IPS-20b (cell line): ENCODE data around the gene AOX1.
"Not testable (repeated sequence)": the region's sequence is repeated elsewhere in the genome, so short reads cannot be mapped to it uniquely, and the experiment has no call there.

Experiments
- H3K27ac ChIP-seq: one replicate; pipeline ENCODE4 v1.5.1; 2013; ENCODE audit warnings: low read length
- H3K27me3 ChIP-seq: 2 replicates; pipeline ENCODE4 v1.6.1; 2013; ENCODE audit warnings: mild to moderate bottlenecking, low read length, inconsistent platforms; ENCODE audit not compliant: insufficient read depth
- H3K36me3 ChIP-seq: 2 replicates; pipeline ENCODE4 v1.6.1; 2013; ENCODE audit warnings: low read depth, mild to moderate bottlenecking, inconsistent platforms, low read length, moderate library complexity; ENCODE audit not compliant: insufficient read depth
- H3K4me1 ChIP-seq: 2 replicates; pipeline ENCODE4 v1.6.1; 2013; ENCODE audit warnings: mild to moderate bottlenecking, control low read depth, inconsistent platforms, low read length, moderate library complexity; ENCODE audit not compliant: insufficient read depth
- H3K4me3 ChIP-seq: 2 replicates; pipeline ENCODE4 v1.5.1; 2013; ENCODE audit warnings: mild to moderate bottlenecking, low read length, inconsistent platforms
- H3K9ac ChIP-seq: 2 replicates; pipeline ENCODE4 v1.6.1; 2013; ENCODE audit warnings: low read depth, mild to moderate bottlenecking, inconsistent platforms, low read length, moderate library complexity
- H3K9me3 ChIP-seq: 2 replicates; pipeline ENCODE4 v1.6.1; 2013; ENCODE audit warnings: mild to moderate bottlenecking, low read depth, low read length, inconsistent platforms; ENCODE audit not compliant: insufficient read depth

Gene AOX1

DNA sequence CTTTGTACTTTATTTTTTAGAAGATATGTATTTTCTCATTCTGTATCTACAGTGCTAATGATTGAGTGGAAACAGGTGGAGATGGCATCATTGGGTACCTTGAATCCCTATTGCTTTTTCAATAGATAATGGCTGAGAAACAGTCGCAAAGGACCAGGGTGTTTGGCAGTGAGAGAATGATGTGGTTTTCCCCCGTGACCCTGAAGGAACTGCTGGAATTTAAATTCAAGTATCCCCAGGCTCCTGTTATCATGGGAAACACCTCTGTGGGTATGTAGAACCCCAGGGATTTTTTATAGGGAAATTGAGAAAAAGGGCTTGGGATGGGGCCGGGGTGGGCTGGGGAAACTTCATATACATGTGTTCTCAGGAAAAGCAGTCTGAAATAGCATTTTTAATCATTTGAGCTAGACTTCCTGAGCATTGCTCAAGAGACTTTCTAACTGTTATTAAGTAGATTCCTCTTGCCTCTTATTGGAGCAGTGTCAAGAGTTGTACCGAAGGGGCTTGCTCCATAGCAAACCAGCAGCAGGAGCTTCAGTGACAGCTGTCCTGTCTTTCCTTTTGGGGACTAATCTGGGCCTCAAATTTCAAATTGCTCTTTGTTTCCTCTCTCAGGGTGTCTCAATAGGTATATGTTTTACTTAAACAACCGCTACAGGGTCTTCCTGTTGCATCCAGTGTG is 18.9 kb downstream of the AOX1 start:
- Histone ChIP-seq H3K27me3 (no peaks in the 10 kb centered on the region), H3K9ac (no peak overlapping the region), H3K27ac (no peak overlapping the region), H3K36me3 (no peaks in the 10 kb centered on the region), H3K4me1 (no peaks in the 10 kb centered on the region), H3K4me3 (no peak overlapping the region), H3K9me3 (no peaks in the 10 kb centered on the region)

DNA sequence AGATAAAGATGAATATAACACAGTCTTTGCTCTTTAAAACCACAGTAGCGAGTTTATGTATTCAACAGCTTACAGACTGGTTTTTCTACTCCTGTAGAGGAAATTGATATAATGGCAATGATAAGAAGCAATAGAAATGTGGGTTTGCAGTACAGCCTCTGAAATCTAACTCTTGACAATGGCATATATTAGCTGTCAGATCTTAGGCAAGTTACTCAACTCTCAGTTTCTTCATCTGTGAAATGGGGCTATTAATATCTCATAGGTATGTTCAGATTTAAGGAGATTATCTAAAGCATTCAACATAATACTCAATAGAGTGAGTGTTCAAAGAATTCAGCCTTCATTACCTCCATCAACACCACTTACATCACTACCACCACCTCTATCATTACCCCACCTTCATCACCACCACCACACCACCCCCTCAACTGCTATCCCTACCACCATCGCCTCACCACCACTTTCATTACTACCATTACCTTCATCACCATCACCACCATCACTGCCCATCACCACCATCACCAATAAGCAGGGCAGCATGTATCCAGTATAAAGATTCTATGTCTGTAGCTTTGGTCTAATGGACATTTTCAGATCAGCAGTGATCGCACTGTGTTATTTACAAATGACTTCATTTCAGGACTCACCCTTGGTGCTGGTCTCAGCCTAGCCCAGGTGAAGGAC is 22.7 kb downstream of the AOX1 start:
- no peaks in the 10 kb centered on the region for H3K36me3 ChIP-seq
- no peak overlapping the region for H3K9ac ChIP-seq
- no peaks in the 10 kb centered on the region for H3K27me3 ChIP-seq
- H3K4me3 ChIP-seq, result no peak overlapping the region
- H3K4me1 ChIP-seq, result no peaks in the 10 kb centered on the region
- no peak overlapping the region for H3K27ac ChIP-seq
- H3K9me3 ChIP-seq, result no peaks in the 10 kb centered on the region

DNA sequence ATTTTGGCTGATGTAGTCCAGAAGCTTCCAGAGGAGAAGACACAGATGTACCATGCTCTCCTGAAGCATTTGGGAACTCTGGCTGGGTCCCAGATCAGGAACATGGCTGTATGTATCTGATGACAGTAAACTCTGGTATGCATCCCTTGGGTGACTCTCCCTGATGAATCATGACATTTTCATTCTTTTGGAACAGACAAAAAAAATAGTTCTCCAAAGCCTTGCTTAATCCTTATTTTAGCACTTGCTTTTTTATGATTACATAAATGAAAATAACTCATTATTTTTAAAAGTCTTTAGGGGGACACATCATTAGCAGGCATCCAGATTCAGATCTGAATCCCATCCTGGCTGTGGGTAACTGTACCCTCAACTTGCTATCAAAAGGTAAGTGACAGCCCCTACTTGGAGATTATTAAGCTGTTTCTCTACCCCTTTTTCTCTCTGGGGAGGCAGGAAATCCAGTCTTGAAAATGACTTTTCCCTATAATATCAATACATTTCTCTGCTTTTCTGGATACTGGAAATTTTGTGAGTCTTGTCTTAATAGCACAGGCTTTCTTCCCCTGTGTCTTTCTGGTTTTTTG is 23.3 kb downstream of the AOX1 start:
- no peak overlapping the region for H3K27ac ChIP-seq
- H3K9me3 ChIP-seq, result no peaks in the 10 kb centered on the region
- H3K4me1 ChIP-seq, result no peaks in the 10 kb centered on the region
- H3K36me3 ChIP-seq, result no peaks in the 10 kb centered on the region; the same call in 1 of the 2 replicates
- H3K4me3 ChIP-seq, result no peak overlapping the region
- H3K9ac ChIP-seq, result no peak overlapping the region
- H3K27me3 ChIP-seq, result no peaks in the 10 kb centered on the region

DNA sequence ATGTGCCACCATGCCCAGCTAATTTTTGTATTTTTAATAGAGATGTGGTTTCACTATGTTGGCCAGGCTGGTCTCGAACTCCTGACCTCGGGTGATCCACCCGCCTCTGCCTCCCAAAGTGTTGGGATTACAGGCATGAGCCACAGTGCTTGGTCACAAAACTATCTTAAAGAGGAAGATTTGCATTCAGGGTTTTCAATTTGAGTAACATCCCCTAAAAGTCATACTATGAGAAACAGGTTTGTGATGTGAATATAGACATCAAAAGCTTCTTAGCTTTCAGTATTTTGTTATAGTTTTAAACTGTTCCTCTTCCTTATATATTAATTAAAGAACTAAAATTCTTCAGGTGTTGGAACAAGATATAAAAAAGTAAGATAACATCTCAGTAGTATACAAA is 24.4 kb downstream of the AOX1 start:
- not testable (repeated sequence) for H3K9ac ChIP-seq, H3K27me3 ChIP-seq, H3K4me3 ChIP-seq, H3K4me1 ChIP-seq, H3K27ac ChIP-seq, H3K36me3 ChIP-seq, H3K9me3 ChIP-seq

DNA sequence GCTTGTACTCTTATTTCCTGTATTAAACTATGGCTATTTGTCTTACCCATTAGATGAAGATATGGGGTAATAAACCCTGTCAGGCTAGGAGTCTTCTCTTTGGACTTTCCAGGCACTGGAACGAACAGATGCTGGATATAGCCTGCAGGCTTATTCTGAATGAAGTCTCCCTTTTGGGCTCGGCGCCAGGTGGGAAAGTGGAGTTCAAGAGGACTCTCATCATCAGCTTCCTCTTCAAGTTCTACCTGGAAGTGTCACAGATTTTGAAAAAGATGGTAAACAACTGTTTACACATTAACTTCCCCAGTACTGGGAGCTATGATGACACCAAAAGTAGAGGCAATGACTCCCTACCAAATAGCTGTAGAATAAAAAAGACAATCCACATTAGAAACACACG is 27.9 kb downstream of the AOX1 start:
- H3K9me3 ChIP-seq, result no peaks in the 10 kb centered on the region
- H3K36me3 ChIP-seq, result no peaks in the 10 kb centered on the region; the same call in 1 of the 2 replicates
- no peaks in the 10 kb centered on the region for H3K27me3 ChIP-seq
- no peak overlapping the region for H3K4me3 ChIP-seq
- H3K9ac ChIP-seq, result no peak overlapping the region
- H3K27ac ChIP-seq, result no peak overlapping the region
- H3K4me1 ChIP-seq, result no peaks in the 10 kb centered on the region

- H3K27ac ChIP-seq, result no peak overlapping the region
- H3K36me3 ChIP-seq, result no peaks in the 10 kb centered on the region; the same call in 1 of the 2 replicates
- H3K4me1 ChIP-seq, result no peaks in the 10 kb centered on the region
- H3K27me3 ChIP-seq, result no peaks in the 10 kb centered on the region
- no peak overlapping the region for H3K9ac ChIP-seq
- H3K4me3 ChIP-seq, result no peak overlapping the region
- H3K9me3 ChIP-seq, result no peaks in the 10 kb centered on the region
These were observed 28.4 kb downstream of the AOX1 start for GRCh38 chr2:200614249-200614648.

- H3K9me3 ChIP-seq, result no peaks in the 10 kb centered on the region
- H3K36me3 ChIP-seq, result no peaks in the 10 kb centered on the region; the same call in 1 of the 2 replicates
- H3K4me3 ChIP-seq, result no peak overlapping the region
- no peak overlapping the region for H3K9ac ChIP-seq
- no peaks in the 10 kb centered on the region for H3K4me1 ChIP-seq
- H3K27me3 ChIP-seq, result no peaks in the 10 kb centered on the region
- no peak overlapping the region for H3K27ac ChIP-seq
These were observed 29.4 kb downstream of the AOX1 start for GRCh38 chr2:200615247-200615646.

DNA sequence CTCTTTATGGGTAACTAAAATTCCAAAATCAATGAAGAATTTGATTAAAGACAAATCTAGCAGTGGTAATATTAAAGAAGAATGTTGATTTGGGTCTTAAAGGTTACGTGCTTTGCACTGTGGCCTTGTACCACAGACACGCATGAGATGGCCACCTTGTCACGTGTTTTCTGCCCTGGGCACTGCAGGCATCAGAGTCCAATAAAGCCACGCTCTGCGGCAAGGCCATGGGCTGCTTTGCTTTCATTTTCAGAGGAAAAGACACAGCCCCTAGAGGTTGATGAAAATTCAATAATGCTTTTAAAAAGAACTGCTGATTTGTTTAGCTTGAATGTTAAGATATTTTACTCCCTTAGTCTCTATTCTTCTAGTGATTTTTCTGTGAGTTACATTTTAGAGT is 30.4 kb downstream of the AOX1 start:
- Histone ChIP-seq H3K9me3 (no peaks in the 10 kb centered on the region), H3K4me3 (no peak overlapping the region), H3K27me3 (no peaks in the 10 kb centered on the region), H3K36me3 (no peaks in the 10 kb centered on the region; the same call in 1 of the 2 replicates), H3K27ac (no peak overlapping the region), H3K4me1 (no peaks in the 10 kb centered on the region), H3K9ac (no peak overlapping the region)

DNA sequence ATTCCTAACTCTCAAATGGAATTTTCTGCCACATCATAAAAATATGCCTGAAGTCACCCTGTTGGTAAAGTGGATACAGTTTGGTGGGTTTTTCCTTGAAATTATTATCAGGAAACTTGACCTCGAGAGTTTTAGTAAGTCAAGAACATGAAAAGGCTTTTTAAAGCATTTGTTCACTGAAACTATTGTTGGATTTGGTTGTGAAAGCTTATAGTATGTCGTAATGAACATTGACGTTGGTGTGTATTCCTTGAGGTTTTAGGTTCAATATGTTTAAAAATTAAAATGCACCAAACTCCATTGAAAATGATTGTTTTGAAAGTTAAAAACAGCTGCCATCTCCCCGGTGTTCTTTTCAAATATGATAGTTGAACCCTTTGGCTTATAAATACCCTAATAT is 30.8 kb downstream of the AOX1 start:
- Histone ChIP-seq H3K36me3 (no peaks in the 10 kb centered on the region; the same call in 1 of the 2 replicates), H3K9me3 (no peaks in the 10 kb centered on the region), H3K4me3 (no peak overlapping the region), H3K27ac (no peak overlapping the region), H3K4me1 (no peaks in the 10 kb centered on the region), H3K9ac (no peak overlapping the region), H3K27me3 (no peaks in the 10 kb centered on the region)

DNA sequence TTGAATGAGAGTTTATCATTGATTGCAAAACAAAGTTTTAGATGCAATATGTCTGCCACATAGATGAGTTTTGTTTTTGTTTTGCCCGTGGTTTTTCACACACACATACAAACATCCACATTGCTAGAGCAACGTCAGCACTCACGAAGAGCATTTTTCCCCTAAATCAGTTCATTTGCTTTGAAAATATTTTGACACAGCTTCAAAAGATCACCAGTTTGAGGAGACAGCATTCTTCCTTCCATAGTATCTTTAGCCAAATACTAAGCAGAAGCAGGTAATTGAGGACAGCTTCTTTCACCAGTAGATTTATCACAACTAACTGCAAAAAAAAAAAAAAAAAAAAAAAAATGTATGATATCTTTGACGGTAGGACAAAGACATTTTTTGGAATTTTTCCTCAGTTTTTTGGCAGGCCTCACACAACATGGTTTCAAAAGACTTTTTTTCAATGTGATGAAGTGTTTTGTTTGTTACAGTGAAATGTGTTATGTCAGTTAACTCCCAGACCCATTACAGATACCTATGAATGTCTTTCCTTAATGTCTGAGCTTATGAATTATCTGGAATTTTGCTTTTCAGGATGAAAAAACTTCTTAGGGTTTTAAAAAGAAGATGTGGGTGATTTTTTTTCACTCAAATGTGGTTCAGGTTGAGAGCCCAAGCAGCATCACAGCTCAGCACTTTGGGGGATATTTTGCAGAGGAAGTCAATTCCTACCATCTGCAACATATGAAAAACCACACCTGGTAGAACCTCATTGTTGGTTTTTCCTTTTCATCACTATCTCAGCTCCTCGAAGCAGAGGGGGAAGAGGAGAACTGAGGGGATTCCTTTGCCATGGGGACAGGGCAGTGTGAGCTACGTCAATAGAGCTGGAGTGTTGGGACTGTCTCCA is 31.6 kb downstream of the AOX1 start:
- Histone ChIP-seq H3K9me3 (no peaks in the 10 kb centered on the region), H3K27me3 (no peaks in the 10 kb centered on the region), H3K9ac (no peak overlapping the region), H3K36me3 (no peaks in the 10 kb centered on the region; the same call in 1 of the 2 replicates), H3K4me3 (no peak overlapping the region), H3K27ac (no peak overlapping the region), H3K4me1 (no peaks in the 10 kb centered on the region)

- H3K4me1 ChIP-seq, result no peaks in the 10 kb centered on the region
- no peaks in the 10 kb centered on the region; the same call in 1 of the 2 replicates for H3K36me3 ChIP-seq
- H3K9ac ChIP-seq, result no peak overlapping the region
- H3K27ac ChIP-seq, result no peak overlapping the region
- no peaks in the 10 kb centered on the region for H3K9me3 ChIP-seq
- no peaks in the 10 kb centered on the region for H3K27me3 ChIP-seq
- no peak overlapping the region for H3K4me3 ChIP-seq
These were observed 32.2 kb downstream of the AOX1 start for GRCh38 chr2:200618054-200618419.
